ENCODE data around the gene GNAZ.

The GNAZ gene

GRCh38 chr22:23085785-23086184 is 15.5 kb downstream of the GNAZ start:
- H3K27ac ChIP-seq, result no peak overlapping the region
- H3K4me3 ChIP-seq, result no peak overlapping the region
- no peak for TF ChIP-seq CTCF (IDR thresholded peaks at IDR 0.05)
- DNase-seq (ENCODE audit: low spot score), result no peak

DNA sequence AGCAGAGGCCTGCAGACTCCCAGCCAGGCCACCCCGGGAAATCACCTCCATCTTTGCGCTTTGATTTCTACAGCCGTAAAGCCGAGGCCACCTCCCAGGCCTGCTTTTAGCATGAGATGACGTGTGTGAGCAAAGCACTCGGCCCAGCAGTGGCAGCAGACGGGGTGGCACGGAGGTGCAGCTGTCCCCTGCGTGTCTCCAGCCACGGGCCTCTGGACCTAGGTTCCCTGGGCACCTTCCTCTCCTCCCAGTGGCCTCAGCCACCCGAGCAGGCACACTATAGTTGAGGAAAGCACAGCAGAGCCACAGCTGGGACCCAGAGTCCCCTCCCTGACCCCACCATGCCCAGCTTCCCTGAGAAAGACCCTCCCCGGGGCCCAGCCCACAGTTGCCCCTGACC is 15.9 kb downstream of the GNAZ start:
- H3K27ac ChIP-seq, result no peak overlapping the region

DNA sequence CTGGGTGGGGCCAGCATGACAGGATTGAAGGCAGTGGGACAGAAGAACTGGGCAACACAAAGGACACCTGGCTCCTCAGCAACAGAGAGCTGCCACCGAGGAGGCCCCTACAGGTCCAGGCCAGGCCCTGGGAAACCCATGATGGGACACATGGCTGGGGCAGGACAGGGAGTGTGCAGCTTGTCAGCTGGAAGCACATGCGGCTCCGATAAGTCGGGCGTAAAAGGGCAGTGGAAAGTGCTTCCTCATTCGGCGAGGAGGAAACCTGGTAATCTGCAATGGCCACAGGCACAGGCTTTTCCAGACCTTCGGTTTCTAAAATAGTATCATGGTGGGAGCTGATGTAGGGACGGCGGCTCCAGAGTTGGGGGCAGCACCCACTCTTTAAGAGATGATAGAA is 16.5 kb downstream of the GNAZ start:
- no peak overlapping the region for H3K27ac ChIP-seq
- no peak overlapping the region for H3K4me3 ChIP-seq
- DNase-seq (ENCODE audit: low spot score), result no peak
- no peak for TF ChIP-seq CTCF (IDR thresholded peaks at IDR 0.05)

More for the DNA sequence above, 15.9 kb downstream of the GNAZ start:
- no peak overlapping the region for H3K4me3 ChIP-seq
- no peak for DNase-seq (ENCODE audit: low spot score)
- no peak for TF ChIP-seq CTCF (IDR thresholded peaks at IDR 0.05)

GRCh38 chr22:23088199-23088604 is 17.9 kb downstream of the GNAZ start:
- no peak overlapping the region for H3K27ac ChIP-seq
- no peak overlapping the region for H3K4me3 ChIP-seq
- no peak for DNase-seq (ENCODE audit: low spot score)
- TF ChIP-seq CTCF (IDR thresholded peaks at IDR 0.05), result no peak

DNA sequence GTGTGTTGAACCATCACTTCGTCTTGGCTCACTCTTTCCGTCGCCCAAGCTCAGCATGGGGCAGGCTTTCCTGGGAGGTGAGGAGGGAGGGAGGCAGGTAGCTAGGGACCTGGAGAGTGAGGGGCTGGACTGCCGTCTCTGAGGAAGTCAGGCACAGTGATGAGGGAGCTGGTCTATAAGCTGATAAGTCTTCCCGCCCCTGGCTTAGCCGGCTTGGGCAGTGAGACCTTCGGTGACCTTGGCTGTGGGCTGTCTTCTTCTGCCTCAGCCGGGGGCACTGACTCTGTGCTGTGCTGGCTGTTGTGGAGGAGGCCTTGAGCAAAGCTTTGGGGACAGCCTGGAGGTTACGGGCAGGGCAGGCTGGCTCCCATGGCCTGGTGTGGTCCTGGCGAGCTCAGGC is 18.7 kb downstream of the GNAZ start:
- DNase-seq (ENCODE audit: low spot score), result no peak
- Histone ChIP-seq H3K27ac (no peak overlapping the region), H3K4me3 (no peak overlapping the region)
- no peak for TF ChIP-seq CTCF (IDR thresholded peaks at IDR 0.05)

GRCh38 chr22:23089633-23090456 is 19.5 kb downstream of the GNAZ start:
- no peak for TF ChIP-seq CTCF (IDR thresholded peaks at IDR 0.05)
- Histone ChIP-seq H3K27ac (no peak overlapping the region), H3K4me3 (no peak overlapping the region)
- no peak for DNase-seq (ENCODE audit: low spot score)

DNA sequence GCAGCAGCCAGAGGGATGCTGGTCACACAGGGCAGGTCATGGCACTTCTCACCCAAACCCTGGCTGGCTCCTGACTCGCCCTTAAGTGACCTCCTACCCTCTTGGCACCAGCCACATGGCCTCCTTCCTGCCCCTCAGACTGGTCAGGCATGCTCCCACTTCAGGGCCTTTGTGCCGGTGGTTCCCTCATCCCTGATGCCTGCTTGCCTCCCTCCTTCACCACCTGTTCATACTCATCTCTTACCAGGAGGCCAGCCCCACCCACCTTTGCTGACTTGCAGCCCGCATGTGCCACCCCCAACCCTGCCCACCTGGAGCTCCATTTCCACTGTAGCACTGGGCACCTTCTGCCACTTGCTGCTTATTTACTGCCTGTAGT is 20.1 kb downstream of the GNAZ start:
- H3K4me3 ChIP-seq, result no peak overlapping the region
- no peak for TF ChIP-seq CTCF (IDR thresholded peaks at IDR 0.05)
- H3K27ac ChIP-seq, result no peak overlapping the region
- DNase-seq (ENCODE audit: low spot score), result no peak

Data from coronary artery (tissue), 2 donors.